ENCODE measurements around the gene DOCK1.
"Not testable (repeated sequence)": the region's sequence is repeated elsewhere in the genome, so short reads cannot be mapped to it uniquely, and the experiment has no call there.

Gene DOCK1

GRCh38 chr10:127300868-127301321 lies 395.7 kb downstream of the DOCK1 start:
- H3K27me3 ChIP-seq (ENCODE audit: control insufficient read depth in 1 of 2, insufficient read depth in 2 of 2, low read length in 2 of 2): no peaks in the 10 kb centered on the region
- no peak overlapping the region for H3K9ac ChIP-seq (ENCODE audit: low read length in 2 of 2)
- H3K4me3 ChIP-seq (ENCODE audit: low read length in 2 of 2): no peak overlapping the region
- H3K36me3 ChIP-seq (ENCODE audit: control insufficient read depth in 2 of 2, insufficient read depth in 2 of 2, low read length in 2 of 2): no peaks in the 10 kb centered on the region
- no peaks in the 10 kb centered on the region for H3K4me1 ChIP-seq (ENCODE audit: control insufficient read depth, insufficient read depth, low read length)
- H3K27ac ChIP-seq (ENCODE audit: low read length): no peak overlapping the region
- H3K9me3 ChIP-seq (ENCODE audit: control insufficient read depth in 2 of 2, low read length in 2 of 2): no peaks in the 10 kb centered on the region

GRCh38 chr10:127302343-127302742 lies 397.1 kb downstream of the DOCK1 start:
- H3K27me3 ChIP-seq (ENCODE audit: control insufficient read depth in 1 of 2, insufficient read depth in 2 of 2, low read length in 2 of 2): no peaks in the 10 kb centered on the region
- no peak overlapping the region for H3K27ac ChIP-seq (ENCODE audit: low read length)
- H3K4me1 ChIP-seq (ENCODE audit: control insufficient read depth, insufficient read depth, low read length): no peaks in the 10 kb centered on the region
- H3K4me3 ChIP-seq (ENCODE audit: low read length in 2 of 2): no peak overlapping the region
- no peaks in the 10 kb centered on the region for H3K9me3 ChIP-seq (ENCODE audit: control insufficient read depth in 2 of 2, low read length in 2 of 2)
- no peaks in the 10 kb centered on the region for H3K36me3 ChIP-seq (ENCODE audit: control insufficient read depth in 2 of 2, insufficient read depth in 2 of 2, low read length in 2 of 2)
- H3K9ac ChIP-seq (ENCODE audit: low read length in 2 of 2): no peak overlapping the region

GRCh38 chr10:127303105-127303504 lies 397.9 kb downstream of the DOCK1 start:
- H3K9me3 ChIP-seq (ENCODE audit: control insufficient read depth in 2 of 2, low read length in 2 of 2): no peaks in the 10 kb centered on the region
- no peak overlapping the region for H3K9ac ChIP-seq (ENCODE audit: low read length in 2 of 2)

GRCh38 chr10:127303746-127304145 lies 398.5 kb downstream of the DOCK1 start:
- Histone ChIP-seq H3K4me3 (ENCODE audit: low read length in 2 of 2) (no peak overlapping the region), H3K27me3 (ENCODE audit: control insufficient read depth in 1 of 2, insufficient read depth in 2 of 2, low read length in 2 of 2) (no peaks in the 10 kb centered on the region), H3K9ac (ENCODE audit: low read length in 2 of 2) (no peak overlapping the region), H3K27ac (ENCODE audit: low read length) (no peak overlapping the region), H3K36me3 (ENCODE audit: control insufficient read depth in 2 of 2, insufficient read depth in 2 of 2, low read length in 2 of 2) (no peaks in the 10 kb centered on the region), H3K4me1 (ENCODE audit: control insufficient read depth, insufficient read depth, low read length) (no peaks in the 10 kb centered on the region), H3K9me3 (ENCODE audit: control insufficient read depth in 2 of 2, low read length in 2 of 2) (no peaks in the 10 kb centered on the region)

More at GRCh38 chr10:127303105-127303504, 397.9 kb downstream of the DOCK1 start:
- H3K36me3 ChIP-seq (ENCODE audit: control insufficient read depth in 2 of 2, insufficient read depth in 2 of 2, low read length in 2 of 2): no peaks in the 10 kb centered on the region
- no peak overlapping the region for H3K27ac ChIP-seq (ENCODE audit: low read length)
- no peak overlapping the region for H3K4me3 ChIP-seq (ENCODE audit: low read length in 2 of 2)
- no peaks in the 10 kb centered on the region for H3K27me3 ChIP-seq (ENCODE audit: control insufficient read depth in 1 of 2, insufficient read depth in 2 of 2, low read length in 2 of 2)
- H3K4me1 ChIP-seq (ENCODE audit: control insufficient read depth, insufficient read depth, low read length): no peaks in the 10 kb centered on the region

GRCh38 chr10:127306479-127306878 lies 401.3 kb downstream of the DOCK1 start:
- Histone ChIP-seq H3K4me1 (ENCODE audit: control insufficient read depth, insufficient read depth, low read length) (no peaks in the 10 kb centered on the region), H3K9ac (ENCODE audit: low read length in 2 of 2) (no peak overlapping the region), H3K27me3 (ENCODE audit: control insufficient read depth in 1 of 2, insufficient read depth in 2 of 2, low read length in 2 of 2) (no peaks in the 10 kb centered on the region), H3K9me3 (ENCODE audit: control insufficient read depth in 2 of 2, low read length in 2 of 2) (no peaks in the 10 kb centered on the region), H3K4me3 (ENCODE audit: low read length in 2 of 2) (no peak overlapping the region), H3K27ac (ENCODE audit: low read length) (no peak overlapping the region), H3K36me3 (ENCODE audit: control insufficient read depth in 2 of 2, insufficient read depth in 2 of 2, low read length in 2 of 2) (no peaks in the 10 kb centered on the region)

- Histone ChIP-seq H3K4me3 (ENCODE audit: low read length in 2 of 2) (no peak overlapping the region), H3K9ac (ENCODE audit: low read length in 2 of 2) (no peak overlapping the region), H3K27me3 (ENCODE audit: control insufficient read depth in 1 of 2, insufficient read depth in 2 of 2, low read length in 2 of 2) (no peaks in the 10 kb centered on the region), H3K36me3 (ENCODE audit: control insufficient read depth in 2 of 2, insufficient read depth in 2 of 2, low read length in 2 of 2) (no peaks in the 10 kb centered on the region), H3K9me3 (ENCODE audit: control insufficient read depth in 2 of 2, low read length in 2 of 2) (no peaks in the 10 kb centered on the region), H3K4me1 (ENCODE audit: control insufficient read depth, insufficient read depth, low read length) (no peaks in the 10 kb centered on the region), H3K27ac (ENCODE audit: low read length) (no peak overlapping the region)
Measured at GRCh38 chr10:127307338-127307737, 402.1 kb downstream of the DOCK1 start.

GRCh38 chr10:127308031-127308430 lies 402.8 kb downstream of the DOCK1 start:
- no peak overlapping the region for H3K27ac ChIP-seq (ENCODE audit: low read length)
- no peak overlapping the region for H3K9ac ChIP-seq (ENCODE audit: low read length in 2 of 2)
- H3K4me3 ChIP-seq (ENCODE audit: low read length in 2 of 2): no peak overlapping the region
- H3K9me3 ChIP-seq (ENCODE audit: control insufficient read depth in 2 of 2, low read length in 2 of 2): no peaks in the 10 kb centered on the region
- H3K4me1 ChIP-seq (ENCODE audit: control insufficient read depth, insufficient read depth, low read length): no peaks in the 10 kb centered on the region
- H3K36me3 ChIP-seq (ENCODE audit: control insufficient read depth in 2 of 2, insufficient read depth in 2 of 2, low read length in 2 of 2): no peaks in the 10 kb centered on the region
- H3K27me3 ChIP-seq (ENCODE audit: control insufficient read depth in 1 of 2, insufficient read depth in 2 of 2, low read length in 2 of 2): no peaks in the 10 kb centered on the region

- not testable (repeated sequence) for H3K4me1 ChIP-seq (ENCODE audit: control insufficient read depth, insufficient read depth, low read length); H3K27me3 ChIP-seq (ENCODE audit: control insufficient read depth in 1 of 2, insufficient read depth in 2 of 2, low read length in 2 of 2); H3K4me3 ChIP-seq (ENCODE audit: low read length in 2 of 2); H3K36me3 ChIP-seq (ENCODE audit: control insufficient read depth in 2 of 2, insufficient read depth in 2 of 2, low read length in 2 of 2); H3K9ac ChIP-seq (ENCODE audit: low read length in 2 of 2); H3K9me3 ChIP-seq (ENCODE audit: control insufficient read depth in 2 of 2, low read length in 2 of 2); H3K27ac ChIP-seq (ENCODE audit: low read length)
Measured at GRCh38 chr10:127309619-127310018, 404.4 kb downstream of the DOCK1 start.

- Histone ChIP-seq H3K4me1 (ENCODE audit: control insufficient read depth, insufficient read depth, low read length) (no peaks in the 10 kb centered on the region), H3K9ac (ENCODE audit: low read length in 2 of 2) (no peak overlapping the region), H3K27ac (ENCODE audit: low read length) (no peak overlapping the region), H3K4me3 (ENCODE audit: low read length in 2 of 2) (no peak overlapping the region), H3K9me3 (ENCODE audit: control insufficient read depth in 2 of 2, low read length in 2 of 2) (no peaks in the 10 kb centered on the region), H3K36me3 (ENCODE audit: control insufficient read depth in 2 of 2, insufficient read depth in 2 of 2, low read length in 2 of 2) (no peaks in the 10 kb centered on the region), H3K27me3 (ENCODE audit: control insufficient read depth in 1 of 2, insufficient read depth in 2 of 2, low read length in 2 of 2) (no peaks in the 10 kb centered on the region)
Measured at GRCh38 chr10:127310430-127310829, 405.2 kb downstream of the DOCK1 start.

- H3K9me3 ChIP-seq (ENCODE audit: control insufficient read depth in 2 of 2, low read length in 2 of 2): no peaks in the 10 kb centered on the region
- H3K9ac ChIP-seq (ENCODE audit: low read length in 2 of 2): no peak overlapping the region
Measured at GRCh38 chr10:127310923-127311322, 405.7 kb downstream of the DOCK1 start.

GRCh38 chr10:127313996-127314700 lies 408.9 kb downstream of the DOCK1 start:
- Histone ChIP-seq H3K36me3 (ENCODE audit: control insufficient read depth in 2 of 2, insufficient read depth in 2 of 2, low read length in 2 of 2) (no peaks in the 10 kb centered on the region), H3K4me1 (ENCODE audit: control insufficient read depth, insufficient read depth, low read length) (no peaks in the 10 kb centered on the region), H3K9me3 (ENCODE audit: control insufficient read depth in 2 of 2, low read length in 2 of 2) (no peaks in the 10 kb centered on the region), H3K27ac (ENCODE audit: low read length) (no peak overlapping the region), H3K27me3 (ENCODE audit: control insufficient read depth in 1 of 2, insufficient read depth in 2 of 2, low read length in 2 of 2) (no peaks in the 10 kb centered on the region), H3K9ac (ENCODE audit: low read length in 2 of 2) (no peak overlapping the region), H3K4me3 (ENCODE audit: low read length in 2 of 2) (no peak overlapping the region)

More at GRCh38 chr10:127310923-127311322, 405.7 kb downstream of the DOCK1 start:
- Histone ChIP-seq H3K4me1 (ENCODE audit: control insufficient read depth, insufficient read depth, low read length) (no peaks in the 10 kb centered on the region), H3K36me3 (ENCODE audit: control insufficient read depth in 2 of 2, insufficient read depth in 2 of 2, low read length in 2 of 2) (no peaks in the 10 kb centered on the region), H3K27me3 (ENCODE audit: control insufficient read depth in 1 of 2, insufficient read depth in 2 of 2, low read length in 2 of 2) (no peaks in the 10 kb centered on the region), H3K4me3 (ENCODE audit: low read length in 2 of 2) (no peak overlapping the region), H3K27ac (ENCODE audit: low read length) (no peak overlapping the region)
